GM19099 (cell line): ENCODE measurements around the gene CLCN6.

ENCODE experiments used
- POLR2A ChIP-seq: IDR thresholded peaks from 3 replicates; pipeline ENCODE4 v1.6.1; 2011; ENCODE audit warnings: low read depth; ENCODE audit not compliant: insufficient read length; ENCODE audit errors: extremely low read depth

The CLCN6 gene

GRCh38 chr1:11805422-11806306, at the start of gene CLCN6, which contains the start of gene MTHFR:
CLCN6 (plus strand) TSS chr1:11806191; CDS start chr1:11806263, 72 bp downstream.
MTHFR (minus strand) TSS chr1:11805964; CDS start chr1:11803116, 2,848 bp downstream.
- TF ChIP-seq POLR2A: peak; percentile 75

DNA sequence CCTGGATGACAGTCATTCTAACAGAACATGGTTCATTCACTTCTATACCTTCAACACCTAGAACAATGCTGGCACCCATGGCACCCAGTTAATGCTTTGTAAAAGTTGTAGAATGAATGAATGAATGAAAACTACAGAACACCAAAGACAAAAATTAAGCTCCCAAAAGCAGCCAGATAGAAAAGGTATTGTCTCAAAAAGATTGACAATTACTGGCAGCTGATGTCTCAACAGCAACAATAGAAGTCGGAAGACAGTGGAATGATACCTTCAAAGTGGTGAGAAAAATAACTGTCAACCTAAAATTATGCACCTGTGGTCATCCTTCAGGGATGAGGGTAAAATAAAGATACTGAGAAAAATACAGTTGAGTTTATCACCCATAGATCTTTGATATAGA, 48.9 kb upstream of the CLCN6 start:
- no peak for TF ChIP-seq POLR2A

DNA sequence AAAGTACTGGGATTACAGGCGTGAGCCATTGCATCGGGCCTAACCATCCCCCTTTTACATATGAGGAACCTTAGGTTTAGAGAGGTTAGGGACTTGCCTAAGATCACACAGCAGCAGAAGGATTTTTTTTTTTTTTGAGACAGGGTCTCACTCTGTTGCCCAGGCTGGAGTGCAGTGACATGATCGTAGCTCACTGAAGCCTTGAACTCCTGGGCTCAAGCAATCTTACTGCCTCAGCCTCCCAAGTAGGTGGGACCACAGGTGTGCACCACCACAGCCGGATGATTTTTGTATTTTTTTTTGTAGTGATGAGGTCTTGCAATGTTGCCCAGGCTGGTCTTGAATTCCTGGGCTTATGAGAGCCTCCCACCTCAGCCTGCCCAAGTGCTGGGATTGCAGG, 46.2 kb upstream of the CLCN6 start:
- no peak for TF ChIP-seq POLR2A

GRCh38 chr1:11761285-11761684, 44.7 kb upstream of the CLCN6 start:
- no peak for TF ChIP-seq POLR2A

DNA sequence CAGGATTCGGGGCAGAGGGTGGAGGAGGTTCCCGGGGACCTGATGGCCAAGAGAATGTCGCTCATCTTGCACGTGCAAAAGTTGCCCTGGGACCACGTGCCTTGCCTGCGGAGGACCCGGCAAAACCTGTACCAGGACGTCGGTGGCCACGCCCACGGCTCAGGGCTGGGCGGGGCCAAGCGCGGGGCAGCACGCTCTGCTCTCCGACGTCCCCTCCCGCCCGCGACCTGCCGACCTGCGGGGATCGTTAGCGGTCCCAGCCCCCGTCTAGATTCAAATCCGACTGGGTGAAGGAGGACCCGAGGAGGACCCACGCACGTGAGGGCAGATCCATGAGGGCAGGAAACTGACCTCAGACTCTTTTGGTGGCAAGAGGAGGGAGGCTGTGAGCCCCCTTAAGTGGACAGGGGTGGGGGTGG, 44.0 kb upstream of the CLCN6 start, which contains the start of gene C1orf167:
Gene C1orf167, plus strand, starts transcription at position 206 of the 419 bp plus-strand sequence. CDS start 2,208 bp downstream, outside the sequence.
- TF ChIP-seq POLR2A: no peak

DNA sequence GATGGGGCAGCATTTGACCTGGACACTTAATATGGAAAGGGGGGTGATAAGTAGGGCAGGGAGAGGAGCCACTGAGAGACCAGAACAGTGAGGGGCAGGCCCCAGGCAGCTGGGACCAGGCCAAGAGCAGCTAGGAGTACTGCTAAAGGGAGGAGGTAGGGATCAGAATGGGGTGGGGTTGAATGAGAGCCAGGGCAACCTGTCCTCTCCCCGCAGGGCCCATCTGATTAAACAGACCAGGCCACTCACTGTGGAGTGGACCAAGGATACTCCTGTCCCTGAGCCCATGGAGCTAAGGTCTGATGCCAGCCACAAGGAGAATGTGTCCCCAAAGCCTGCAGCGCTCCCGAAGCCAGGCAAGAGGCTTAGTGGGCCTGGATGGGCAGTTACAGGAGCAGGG, 41.9 kb upstream of the CLCN6 start:
- no peak for TF ChIP-seq POLR2A

- TF ChIP-seq POLR2A: no peak
Measured at GRCh38 chr1:11764519-11764918, 41.5 kb upstream of the CLCN6 start.

DNA sequence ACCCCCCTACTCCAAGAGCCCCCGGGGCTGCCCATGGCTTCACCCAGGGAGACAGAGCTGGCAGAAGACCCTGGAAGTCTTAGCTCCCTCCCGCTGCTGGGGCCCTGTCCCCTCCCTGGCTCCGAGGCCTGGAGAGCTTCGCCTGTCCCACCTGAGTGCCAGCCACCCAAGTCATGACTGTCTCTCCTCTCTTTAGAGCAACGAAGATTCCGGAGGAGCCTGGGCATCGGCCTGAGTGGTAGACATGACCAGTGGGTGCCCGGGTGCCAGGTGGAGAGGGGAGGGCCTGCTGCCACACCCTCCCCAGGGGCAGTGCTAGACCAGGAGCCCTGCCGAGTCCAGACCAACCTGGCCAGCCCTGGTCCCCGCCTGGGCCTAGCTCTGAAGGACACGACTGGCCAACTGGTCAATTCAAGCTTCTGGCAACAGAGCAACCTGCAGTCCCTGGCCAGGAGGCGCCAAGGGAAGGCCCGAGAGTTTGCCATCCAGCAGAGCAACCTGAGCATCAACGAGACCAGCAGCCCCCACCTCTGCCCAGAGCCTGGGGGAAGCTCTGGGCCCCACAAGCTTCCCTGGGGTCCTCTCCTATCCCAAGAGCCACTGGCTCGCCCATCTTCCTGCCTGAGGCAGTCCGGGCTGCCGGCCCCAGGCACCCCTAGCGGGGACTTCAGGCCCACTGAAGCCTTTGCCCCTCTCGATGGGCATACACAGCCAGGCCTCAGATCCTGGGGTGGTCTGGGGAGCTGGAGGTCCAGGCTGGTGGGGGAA, 40.1 kb upstream of the CLCN6 start:
- TF ChIP-seq POLR2A: no peak

DNA sequence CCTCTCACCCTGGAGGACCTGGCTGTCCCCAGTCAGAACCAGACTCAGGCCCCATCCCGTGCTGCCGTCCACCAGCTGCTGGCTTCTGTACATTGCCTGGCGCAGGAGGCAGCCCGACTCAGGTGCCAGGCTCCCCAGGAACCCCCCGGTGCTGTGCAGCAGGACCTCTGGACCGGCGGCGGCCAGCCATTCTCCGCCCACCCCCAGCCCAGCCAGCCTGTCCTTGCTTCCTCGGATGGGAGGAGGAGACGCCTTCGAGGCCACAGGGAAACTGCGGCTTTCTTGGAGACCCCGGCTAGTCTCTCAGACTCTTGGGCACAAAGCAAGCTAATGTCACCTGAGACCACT, 39.6 kb upstream of the CLCN6 start:
- TF ChIP-seq POLR2A: no peak

- TF ChIP-seq POLR2A: no peak
Measured at GRCh38 chr1:11767922-11768704, 37.9 kb upstream of the CLCN6 start.

- no peak for TF ChIP-seq POLR2A
Measured at GRCh38 chr1:11768821-11769220, 37.2 kb upstream of the CLCN6 start.

- no peak for TF ChIP-seq POLR2A
Measured at GRCh38 chr1:11769274-11769673, 36.7 kb upstream of the CLCN6 start.

DNA sequence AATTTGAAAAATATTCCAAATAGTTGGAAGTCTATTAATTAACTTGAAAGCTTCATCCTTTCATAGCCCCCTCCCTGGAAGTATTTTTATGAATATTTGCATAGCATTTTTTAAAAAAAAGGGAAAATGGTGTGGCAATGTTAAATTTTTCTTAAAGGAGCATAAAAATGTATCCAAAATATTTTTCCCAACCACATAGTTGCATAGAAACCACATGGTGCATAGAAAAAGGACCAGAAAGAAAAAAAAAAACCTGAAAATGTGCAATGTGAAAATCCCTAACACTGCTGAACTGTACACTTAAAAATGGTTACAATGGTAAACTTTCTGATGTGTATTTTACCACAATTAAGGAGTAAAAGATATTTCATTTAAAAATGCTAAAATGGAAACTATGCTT, 36.0 kb upstream of the CLCN6 start:
- TF ChIP-seq POLR2A: no peak

- no peak for TF ChIP-seq POLR2A
Measured at GRCh38 chr1:11771481-11772043, 34.4 kb upstream of the CLCN6 start.

- TF ChIP-seq POLR2A: no peak
Measured at GRCh38 chr1:11772458-11772857, 33.5 kb upstream of the CLCN6 start.
